PC-9 (cell line): ENCODE measurements around the gene RAB7A. TPM values are rescaled to one million over a fixed set of nuclear protein-coding genes. Genes with fewer than 3 reads are reported as not detected.

ENCODE experiments used
- BruUV-seq: library from RNA; stranded (reverse); fragments of 400-500 nt; replicated peaks from 2 replicates; lab custom pipeline; 2021; lab: Mats Ljungman, UMichigan
- CTCF ChIA-PET: fragments of 300-600 bp; sonication (Branson Sonifier 250); formaldehyde crosslinking; loops from one replicate; lab custom pipeline; 2022; ENCODE audit warnings: antibody characterized with exemption; lab: Charles Lee
- POLR2A ChIA-PET: fragments of 300-600 bp; sonication (Branson Sonifier 250); formaldehyde crosslinking; loops from one replicate; lab custom pipeline; 2022; ENCODE audit warnings: antibody characterized with exemption; ENCODE audit not compliant: unreplicated experiment; lab: Charles Lee
- DNase-seq, 2 experiments: peaks; one replicate each; pipeline versions ENCODE4 v3.0.0 to v3.0.0-alpha.2; 2015 to 2022; ENCODE audit warnings: mixed read lengths in 1 of 2
- H2AFZ ChIP-seq: fragments of 200-600 bp; sonication (generic); 2 replicates; pipeline ENCODE4 v1.8.1; 2017; ENCODE audit warnings: antibody characterized with exemption
- H3F3A ChIP-seq: fragments of 200-600 bp; sonication (generic); 2 replicates; pipeline ENCODE4 v1.8.1; 2017; ENCODE audit warnings: antibody characterized with exemption, mild to moderate bottlenecking, low read depth; ENCODE audit not compliant: insufficient read depth
- H3K27ac ChIP-seq: fragments of 200-600 bp; sonication (generic); 2 replicates; pipeline ENCODE4 v1.6.1; 2016; ENCODE audit warnings: mixed run types
- H3K27me3 ChIP-seq: fragments of 200-600 bp; sonication (generic); 2 replicates; pipeline ENCODE4 v1.6.1; 2016; ENCODE audit warnings: low read depth, mixed run types; ENCODE audit not compliant: insufficient read depth
- H3K36me3 ChIP-seq: fragments of 200-600 bp; sonication (generic); 2 replicates; pipeline ENCODE4 v1.6.1; 2016; ENCODE audit warnings: low read depth, mixed run types
- H3K4me1 ChIP-seq: fragments of 200-600 bp; sonication (generic); replicated peaks from 2 replicates; pipeline ENCODE4 v1.6.1; 2016; ENCODE audit warnings: mixed run types; ENCODE audit not compliant: insufficient read depth
- H3K4me2 ChIP-seq: fragments of 200-600 bp; sonication (generic); 2 replicates; pipeline ENCODE4 v1.6.1; 2017; ENCODE audit warnings: mixed run types
- H3K4me3 ChIP-seq: fragments of 200-600 bp; sonication (generic); 2 replicates; pipeline ENCODE4 v1.6.1; 2016; ENCODE audit warnings: mixed run types
- H3K79me2 ChIP-seq: fragments of 200-600 bp; sonication (generic); 2 replicates; pipeline ENCODE4 v1.6.1; 2017; ENCODE audit warnings: low read depth, mixed run types
- H3K9me2 ChIP-seq: fragments of 200-600 bp; sonication (generic); 2 replicates; pipeline ENCODE4 v1.8.1; 2017; ENCODE audit warnings: mild to moderate bottlenecking; ENCODE audit not compliant: insufficient read depth
- H3K9me3 ChIP-seq: fragments of 200-600 bp; sonication (generic); 2 replicates; pipeline ENCODE4 v1.8.1; 2016; ENCODE audit warnings: low read depth; ENCODE audit not compliant: insufficient read depth
- H4K20me1 ChIP-seq: fragments of 200-600 bp; sonication (generic); 2 replicates; pipeline ENCODE4 v1.8.1; 2017; ENCODE audit not compliant: insufficient read depth
- CTCF ChIP-seq: fragments of 200-600 bp; sonication (generic); conservative IDR thresholded peaks from 2 replicates; pipeline ENCODE4 v1.6.1; 2017; ENCODE audit warnings: mixed run types, antibody characterized with exemption, mild to moderate bottlenecking, moderate library complexity
- EZH2 ChIP-seq: fragments of 200-600 bp; sonication (generic); IDR thresholded peaks from 2 replicates; pipeline ENCODE4 v1.8.0; 2017; ENCODE audit warnings: antibody characterized with exemption, low read depth
- intact Hi-C: fragments of 100-400 bp; cut with micrococcal nuclease; formaldehyde crosslinking; loops from one replicate; pipeline ENCODE4 v1.10.0; 2022; ENCODE audit not compliant: unreplicated experiment
- total RNA-seq: library from RNA; stranded (reverse); gene quantifications from 2 replicates; pipeline ENCODE4 v1.2.3, GENCODE V29; 2021

The RAB7A gene
- total RNA-seq, 1 experiment from 2014 or later: 319 TPM

DNA sequence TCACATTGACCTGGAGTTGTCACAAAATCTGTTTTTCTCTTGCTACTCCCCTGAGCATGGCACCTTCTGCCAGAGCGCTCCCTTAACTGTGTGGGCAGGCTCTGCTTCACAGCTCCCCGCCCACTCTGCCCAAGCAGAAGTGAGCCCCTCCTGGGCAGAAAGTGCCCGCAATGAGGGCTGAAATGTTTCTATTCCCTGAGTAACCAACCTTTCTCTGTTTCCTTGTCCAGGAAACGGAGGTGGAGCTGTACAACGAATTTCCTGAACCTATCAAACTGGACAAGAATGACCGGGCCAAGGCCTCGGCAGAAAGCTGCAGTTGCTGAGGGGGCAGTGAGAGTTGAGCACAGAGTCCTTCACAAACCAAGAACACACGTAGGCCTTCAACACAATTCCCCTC is 87.1 kb downstream of the RAB7A start:
- intact Hi-C loops: no loop called here
- no peaks in the 10 kb centered on the region for H3K27me3 ChIP-seq
- POLR2A ChIA-PET: no interaction called here
- no TSS peak for BruUV-seq
- CTCF ChIA-PET: no interaction called here
- no peaks in the 10 kb centered on the region for H3K4me1 ChIP-seq
- no peaks in the 10 kb centered on the region for H3K9me3 ChIP-seq
- peaks cover 32% of the 10 kb centered on the region for H3K36me3 ChIP-seq
- no peak for DNase-seq
- H3K4me2 ChIP-seq: no peak overlapping the region
- H2AFZ ChIP-seq: no peak overlapping the region
- TF ChIP-seq EZH2 (no peak), CTCF (no peak)
- peaks cover 5% of the 10 kb centered on the region; the same call in 1 of the 2 replicates for H4K20me1 ChIP-seq
- H3F3A ChIP-seq: peaks cover 13% of the 10 kb centered on the region
- no peaks in the 10 kb centered on the region for H3K9me2 ChIP-seq
- H3K4me3 ChIP-seq: no peak overlapping the region
- H3K79me2 ChIP-seq: no peaks in the 10 kb centered on the region; the same call in 1 of the 2 replicates
- H3K27ac ChIP-seq: no peak overlapping the region

GRCh38 chr3:128814060-128814459 is 88.1 kb downstream of the RAB7A start:
- no peak for TF ChIP-seq CTCF
- no peak for TF ChIP-seq EZH2
- Histone ChIP-seq H3K4me2 (no peak overlapping the region), H3F3A (peaks cover 16% of the 10 kb centered on the region), H3K9me2 (no peaks in the 10 kb centered on the region), H3K4me3 (no peak overlapping the region), H4K20me1 (0 out of 2 replicates have a peak, but pooled peaks cover 5% of the 10 kb centered on the region), H3K36me3 (peaks cover 36% of the 10 kb centered on the region), H2AFZ (no peak overlapping the region), H3K27ac (no peak overlapping the region), H3K27me3 (no peaks in the 10 kb centered on the region), H3K9me3 (no peaks in the 10 kb centered on the region), H3K79me2 (no peaks in the 10 kb centered on the region; the same call in 1 of the 2 replicates), H3K4me1 (no peaks in the 10 kb centered on the region)
- ChIA-PET CTCF (no interaction called here), POLR2A (no interaction called here)
- intact Hi-C loops: no loop called here
- no TSS peak for BruUV-seq
- no peak for DNase-seq

DNA sequence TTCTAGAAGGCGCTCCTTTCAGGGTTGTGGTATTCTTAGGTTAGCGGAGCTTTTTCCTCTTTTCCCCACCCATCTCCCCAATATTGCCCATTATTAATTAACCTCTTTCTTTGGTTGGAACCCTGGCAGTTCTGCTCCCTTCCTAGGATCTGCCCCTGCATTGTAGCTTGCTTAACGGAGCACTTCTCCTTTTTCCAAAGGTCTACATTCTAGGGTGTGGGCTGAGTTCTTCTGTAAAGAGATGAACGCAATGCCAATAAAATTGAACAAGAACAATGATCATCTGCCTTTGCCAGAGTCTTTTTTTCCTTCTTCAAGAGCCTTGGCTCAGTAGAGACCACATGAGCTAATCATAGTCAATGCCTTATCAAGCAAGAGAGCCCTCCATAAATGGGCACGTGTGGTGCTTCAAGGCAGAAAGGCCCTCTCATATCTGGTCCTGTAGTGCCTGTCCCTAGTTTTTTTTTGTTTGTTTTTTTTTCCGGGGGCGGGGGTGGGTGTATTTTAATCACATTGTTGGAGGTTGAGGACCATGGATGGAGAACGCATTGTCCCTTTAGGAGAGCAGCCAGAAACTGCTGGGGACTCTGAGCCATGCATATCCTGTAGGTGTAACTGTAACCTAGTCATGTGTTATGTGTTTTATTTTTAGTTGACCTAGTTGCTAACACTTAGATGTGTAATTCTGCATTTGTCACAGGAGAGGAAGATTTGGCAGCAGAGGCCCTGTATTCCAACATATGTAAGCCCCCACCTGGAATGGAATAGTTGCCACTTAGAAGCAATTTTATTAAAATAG is 88.7 kb downstream of the RAB7A start:
- Histone ChIP-seq H3K9me3 (no peaks in the 10 kb centered on the region), H3K4me2 (no peak overlapping the region), H3K36me3 (peaks cover 41% of the 10 kb centered on the region), H3K4me3 (no peak overlapping the region), H3K27me3 (no peaks in the 10 kb centered on the region), H4K20me1 (0 out of 2 replicates have a peak, but pooled peaks cover 5% of the 10 kb centered on the region), H2AFZ (no peak overlapping the region), H3K79me2 (no peaks in the 10 kb centered on the region; the same call in 1 of the 2 replicates), H3K27ac (no peak overlapping the region), H3K9me2 (no peaks in the 10 kb centered on the region), H3F3A (peaks cover 18% of the 10 kb centered on the region), H3K4me1 (no peaks in the 10 kb centered on the region)
- ChIA-PET CTCF (no interaction called here), POLR2A (no interaction called here)
- no peak for TF ChIP-seq CTCF
- intact Hi-C loops: no loop called here
- DNase-seq: no peak
- BruUV-seq: no TSS peak
